ENCODE results near the gene AHNAK. TPM values are rescaled to one million over a fixed set of nuclear protein-coding genes. Genes with fewer than 3 reads are reported as not detected.
A peak's percentile ranks its signal among the peaks of the same experiment; 100 is the strongest.

The AHNAK gene
- total RNA-seq, 3 donors from 2014 or later, result 473 to 1,283 (median 535) TPM

DNA sequence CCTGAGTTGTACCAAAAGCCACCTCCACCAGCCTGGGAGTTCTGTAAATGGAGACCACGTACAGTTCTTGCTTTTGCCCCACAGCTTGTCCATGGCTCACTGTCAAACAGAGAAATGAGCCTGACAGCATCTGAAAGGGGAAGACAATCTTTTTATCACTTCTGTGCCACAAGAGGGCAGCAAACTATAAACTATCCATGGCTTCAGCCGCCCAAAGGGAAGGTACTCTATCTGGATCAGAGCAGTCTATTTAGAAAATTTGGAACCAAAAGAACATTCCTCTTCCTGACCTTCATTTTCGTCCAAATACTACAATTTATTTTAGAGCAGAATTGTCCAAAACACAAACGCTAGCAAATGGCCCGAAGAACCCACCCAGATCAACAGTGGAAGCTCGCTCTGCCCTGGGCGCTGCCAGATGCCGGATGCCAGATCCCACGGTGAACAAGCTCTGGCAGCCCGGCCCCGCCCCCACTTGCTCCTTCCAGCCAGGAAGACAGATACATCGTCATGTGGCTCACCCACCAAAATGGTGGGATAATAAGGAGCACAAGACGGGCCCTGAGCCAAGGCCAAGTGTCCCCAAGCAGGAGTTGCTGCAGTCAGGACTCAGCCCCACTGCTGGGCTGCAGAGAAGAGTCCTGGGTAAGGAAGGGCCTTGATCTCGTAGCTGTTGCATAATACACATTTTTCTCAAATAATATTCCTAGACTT lies 151.6 kb downstream of the AHNAK start:
- ATAC-seq (peak; percentile 86), DNase-seq (peak; percentile 71 to 77 (median 76))
- TF ChIP-seq, protein P1, sequence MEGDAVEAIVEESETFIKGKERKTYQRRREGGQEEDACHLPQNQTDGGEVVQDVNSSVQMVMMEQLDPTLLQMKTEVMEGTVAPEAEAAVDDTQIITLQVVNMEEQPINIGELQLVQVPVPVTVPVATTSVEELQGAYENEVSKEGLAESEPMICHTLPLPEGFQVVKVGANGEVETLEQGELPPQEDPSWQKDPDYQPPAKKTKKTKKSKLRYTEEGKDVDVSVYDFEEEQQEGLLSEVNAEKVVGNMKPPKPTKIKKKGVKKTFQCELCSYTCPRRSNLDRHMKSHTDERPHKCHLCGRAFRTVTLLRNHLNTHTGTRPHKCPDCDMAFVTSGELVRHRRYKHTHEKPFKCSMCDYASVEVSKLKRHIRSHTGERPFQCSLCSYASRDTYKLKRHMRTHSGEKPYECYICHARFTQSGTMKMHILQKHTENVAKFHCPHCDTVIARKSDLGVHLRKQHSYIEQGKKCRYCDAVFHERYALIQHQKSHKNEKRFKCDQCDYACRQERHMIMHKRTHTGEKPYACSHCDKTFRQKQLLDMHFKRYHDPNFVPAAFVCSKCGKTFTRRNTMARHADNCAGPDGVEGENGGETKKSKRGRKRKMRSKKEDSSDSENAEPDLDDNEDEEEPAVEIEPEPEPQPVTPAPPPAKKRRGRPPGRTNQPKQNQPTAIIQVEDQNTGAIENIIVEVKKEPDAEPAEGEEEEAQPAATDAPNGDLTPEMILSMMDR (IDR thresholded peaks at IDR 0.05), result peak; percentile 31
- peaks cover 13% of the 10 kb centered on the region for H3K4me1 ChIP-seq (ENCODE audit: low read depth)
- intact Hi-C loops (cut with DNase I, micrococcal nuclease), result loop anchor here (10.0 kb wide), 2 partner anchors 150 to 300 kb away; partner anchors contain the start of gene AHNAK (in 1 of the 2)
- H3K4me3 ChIP-seq, result no peak overlapping the region
- H3K36me3 ChIP-seq (ENCODE audit: low read depth), result no peaks in the 10 kb centered on the region
- H3K9me3 ChIP-seq, result no peaks in the 10 kb centered on the region

DNA sequence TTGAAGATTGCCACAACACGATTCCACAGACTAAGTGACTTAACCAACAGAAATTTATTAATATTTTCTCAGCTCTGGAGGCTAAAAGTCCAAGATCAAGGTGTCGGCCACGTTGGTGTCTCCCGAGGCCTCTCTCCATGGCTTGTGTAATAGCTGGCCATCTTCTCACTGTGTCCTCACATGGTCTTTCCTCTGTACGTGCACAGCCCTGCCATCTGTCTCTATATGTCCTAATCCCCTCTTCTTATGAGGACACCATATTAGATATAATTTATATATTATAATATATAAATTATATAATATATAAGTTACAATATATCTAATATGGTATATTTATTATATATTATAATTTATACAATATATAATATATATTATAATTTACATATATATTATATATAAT lies 152.9 kb downstream of the AHNAK start:
- DNase-seq, result no peak
- Histone ChIP-seq H3K36me3 (ENCODE audit: low read depth) (no peaks in the 10 kb centered on the region), H3K9me3 (no peaks in the 10 kb centered on the region), H3K4me1 (ENCODE audit: low read depth) (peaks cover 8% of the 10 kb centered on the region), H3K4me3 (no peak overlapping the region)
- ATAC-seq, result no peak
- TF ChIP-seq, protein P1 (IDR thresholded peaks at IDR 0.05), result no peak
- intact Hi-C loops (cut with DNase I, micrococcal nuclease), result loop anchor here (10.0 kb wide), 2 partner anchors 151 to 301 kb away; partner anchors contain the start of gene AHNAK (in 1 of the 2)

DNA sequence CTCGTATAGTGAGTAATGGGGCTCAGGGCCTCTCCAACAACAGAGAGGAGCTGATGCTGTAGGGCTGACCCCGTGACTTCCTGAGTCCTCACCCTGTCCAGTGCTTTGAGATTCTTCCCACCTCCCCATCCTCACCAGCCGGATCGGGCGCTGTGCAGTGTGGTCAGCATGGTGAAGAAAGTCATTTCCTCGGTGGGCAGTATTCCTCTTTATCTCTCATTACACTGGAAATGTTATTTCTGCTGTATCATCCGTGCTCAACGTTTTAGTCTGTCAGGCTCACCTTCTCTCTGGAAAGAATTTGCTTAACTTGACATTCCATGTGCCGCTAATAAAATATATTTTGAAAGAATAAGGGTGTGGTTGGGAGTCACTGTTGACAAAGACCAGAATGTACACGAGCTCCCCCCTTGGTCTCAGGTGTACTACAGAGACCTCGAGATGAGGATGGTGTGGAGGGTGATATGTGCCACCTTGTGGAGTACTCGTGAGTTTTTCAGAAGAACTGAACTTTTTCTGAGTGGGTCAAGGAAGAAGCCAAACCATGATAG lies 153.5 kb downstream of the AHNAK start:
- DNase-seq, result peak in 1 of 3 donors; percentile 26
- intact Hi-C loops (cut with DNase I, micrococcal nuclease), result loop anchor here (10.0 kb wide), 2 partner anchors 152 to 302 kb away; partner anchors contain the start of gene AHNAK (in 1 of the 2)
- peak; percentile 35 for ATAC-seq
- no peak overlapping the region for H3K4me3 ChIP-seq
- peaks cover 8% of the 10 kb centered on the region for H3K4me1 ChIP-seq (ENCODE audit: low read depth)
- H3K36me3 ChIP-seq (ENCODE audit: low read depth), result no peaks in the 10 kb centered on the region
- H3K9me3 ChIP-seq, result no peaks in the 10 kb centered on the region
- TF ChIP-seq, protein P1 (IDR thresholded peaks at IDR 0.05), result no peak

DNA sequence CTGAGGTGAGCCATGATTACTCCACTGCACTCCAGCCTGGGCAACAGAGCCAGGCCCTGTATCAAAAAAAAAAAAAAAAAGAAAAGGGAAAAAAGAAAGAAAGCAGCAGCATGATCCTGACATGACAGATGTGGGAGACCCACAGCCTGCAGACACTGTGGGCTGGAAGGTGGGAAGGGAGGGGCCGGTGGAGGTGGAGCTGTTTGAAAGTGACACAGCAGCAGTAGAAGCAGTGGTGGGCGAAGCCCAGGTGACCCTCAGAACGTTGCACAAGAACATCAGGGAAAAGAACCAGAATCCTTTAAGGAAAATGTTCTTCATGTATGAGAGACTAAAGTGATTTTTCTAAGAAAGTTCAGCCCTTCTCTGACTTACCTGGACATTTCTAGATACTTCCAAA lies 154.1 kb downstream of the AHNAK start:
- no peaks in the 10 kb centered on the region for H3K36me3 ChIP-seq (ENCODE audit: low read depth)
- intact Hi-C loops (cut with DNase I, micrococcal nuclease), result loop anchor here (10.0 kb wide), 2 partner anchors 152 to 302 kb away; partner anchors contain the start of gene AHNAK (in 1 of the 2)
- TF ChIP-seq, protein P1 (IDR thresholded peaks at IDR 0.05), result no peak
- H3K4me1 ChIP-seq (ENCODE audit: low read depth), result peaks cover 8% of the 10 kb centered on the region
- DNase-seq (no peak), ATAC-seq (no peak)
- H3K4me3 ChIP-seq, result no peak overlapping the region
- no peaks in the 10 kb centered on the region for H3K9me3 ChIP-seq

DNA sequence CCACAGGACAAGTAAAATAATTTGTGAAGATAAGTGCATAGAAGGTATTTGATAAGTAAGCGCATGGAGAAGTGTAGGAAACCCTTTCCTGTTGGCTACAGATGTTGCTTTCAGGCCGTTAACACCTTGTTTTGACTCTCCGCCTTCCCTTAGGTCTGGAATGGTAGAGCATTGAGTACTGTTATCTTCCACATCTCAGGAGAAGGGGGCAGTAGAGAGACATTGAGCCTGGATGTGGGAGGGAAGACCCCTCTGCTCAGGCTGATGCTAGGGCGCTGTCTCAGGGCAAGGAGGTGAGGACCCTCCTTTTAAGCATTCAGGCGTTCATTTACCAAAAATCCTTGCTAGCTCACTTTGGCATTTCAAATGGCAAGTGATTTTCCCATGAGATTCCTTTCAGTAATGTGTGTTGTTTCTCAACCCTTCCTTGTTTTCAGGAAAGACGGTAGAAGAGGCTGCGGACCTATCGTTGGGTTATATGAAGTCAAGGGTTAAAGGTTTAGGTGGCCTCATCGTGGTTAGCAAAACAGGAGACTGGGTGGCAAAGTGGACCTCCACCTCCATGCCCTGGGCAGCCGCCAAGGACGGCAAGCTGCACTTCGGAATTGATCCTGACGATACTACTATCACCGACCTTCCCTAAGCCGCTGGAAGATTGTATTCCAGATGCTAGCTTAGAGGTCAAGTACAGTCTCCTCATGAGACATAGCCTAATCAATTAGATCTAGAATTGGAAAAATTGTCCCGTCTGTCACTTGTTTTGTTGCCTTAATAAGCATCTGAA lies 154.8 kb downstream of the AHNAK start:
- TF ChIP-seq, protein P1 (IDR thresholded peaks at IDR 0.05), result no peak
- Histone ChIP-seq H3K9me3 (no peaks in the 10 kb centered on the region), H3K4me3 (no peak overlapping the region), H3K36me3 (ENCODE audit: low read depth) (no peaks in the 10 kb centered on the region), H3K4me1 (ENCODE audit: low read depth) (peaks cover 8% of the 10 kb centered on the region)
- intact Hi-C loops (cut with DNase I, micrococcal nuclease), result loop anchor here (10.0 kb wide), 2 partner anchors 153 to 303 kb away; partner anchors contain the start of gene AHNAK (in 1 of the 2)
- ATAC-seq, result no peak
- peak in 1 of 3 donors; percentile 13 for DNase-seq

Measured in mucosa of descending colon (tissue), 3 donors.